ENCODE results near the gene SLC25A26.

The SLC25A26 gene

DNA sequence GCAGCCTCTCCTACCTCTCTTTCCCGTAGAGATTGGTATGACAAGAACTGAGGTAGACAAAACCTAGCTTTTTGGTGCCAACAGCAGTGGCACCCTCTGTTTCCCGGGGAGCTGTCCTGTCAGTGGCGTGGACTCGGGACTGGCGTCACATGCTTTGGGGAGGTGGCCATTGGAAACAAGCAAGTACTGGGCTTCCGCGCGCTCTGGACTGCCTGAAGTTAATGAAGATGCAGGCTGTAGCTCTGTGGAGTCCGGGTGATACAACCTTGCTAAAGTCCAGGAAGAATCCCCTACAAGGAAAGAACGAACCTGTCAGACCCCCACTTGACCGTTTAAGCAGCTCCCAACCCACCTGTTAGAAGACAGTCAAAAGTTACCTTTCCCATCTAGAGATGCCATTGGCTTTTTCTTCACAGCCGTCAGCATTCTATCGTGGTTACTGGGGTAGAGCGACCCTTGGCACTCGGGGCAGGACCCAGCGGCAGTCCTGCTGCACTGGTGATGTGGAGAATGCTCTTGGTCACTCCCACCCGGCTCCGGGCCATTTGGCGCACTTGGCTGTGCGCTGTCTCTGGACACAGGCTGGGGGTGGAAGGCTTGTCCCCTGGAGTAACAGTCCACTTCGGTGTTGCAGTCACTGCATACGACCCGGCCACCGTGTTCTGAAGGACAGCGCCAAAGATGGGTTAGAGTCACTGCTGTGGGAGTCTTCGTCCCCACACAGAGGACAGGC is 159.6 kb downstream of the SLC25A26 start:
- H3K4me3 ChIP-seq (ENCODE audit: low read depth, low read length) = no peak overlapping the region
- no peaks in the 10 kb centered on the region for H3K27me3 ChIP-seq (ENCODE audit: insufficient read depth, low read length)
- peaks cover 14% of the 10 kb centered on the region for H3K4me1 ChIP-seq (ENCODE audit: control insufficient read depth, insufficient read depth, low read length, unreplicated experiment)
- no peak overlapping the region for H2AFZ ChIP-seq (ENCODE audit: low read length, unreplicated experiment)
- H3K79me2 ChIP-seq (ENCODE audit: control insufficient read depth, insufficient read depth, low read length, unreplicated experiment) = no peaks in the 10 kb centered on the region
- H3K36me3 ChIP-seq (ENCODE audit: insufficient read depth, low read length) = peaks cover 36% of the 10 kb centered on the region
- no peak overlapping the region for H3K27ac ChIP-seq (ENCODE audit: low read depth, low read length)

DNA sequence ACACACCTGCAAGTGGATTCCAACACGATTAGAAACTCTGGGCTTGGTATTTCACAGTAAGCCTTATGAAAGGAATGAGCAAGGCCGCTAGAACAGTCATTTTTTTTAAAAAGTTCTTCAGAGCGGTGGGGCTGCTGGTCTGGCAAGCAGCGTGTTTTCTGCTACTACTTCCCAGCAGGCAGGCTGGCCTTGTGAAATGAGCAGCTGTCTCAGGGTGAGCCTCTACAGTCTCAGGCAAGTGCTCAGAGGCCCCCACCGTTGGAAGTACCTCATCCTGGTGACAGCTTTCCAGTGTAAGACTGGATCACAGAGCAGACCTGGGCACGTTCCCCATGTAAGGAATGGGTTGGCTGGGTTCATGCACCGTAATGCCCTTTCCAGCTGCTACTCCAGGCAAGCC is 160.8 kb downstream of the SLC25A26 start:
- no peaks in the 10 kb centered on the region for H3K27me3 ChIP-seq (ENCODE audit: insufficient read depth, low read length)
- no peak overlapping the region for H2AFZ ChIP-seq (ENCODE audit: low read length, unreplicated experiment)
- H3K4me3 ChIP-seq (ENCODE audit: low read depth, low read length) = no peak overlapping the region
- peaks cover 37% of the 10 kb centered on the region; the same call in 1 of the 2 replicates for H3K36me3 ChIP-seq (ENCODE audit: insufficient read depth, low read length)
- H3K4me1 ChIP-seq (ENCODE audit: control insufficient read depth, insufficient read depth, low read length, unreplicated experiment) = peaks cover 8% of the 10 kb centered on the region
- H3K79me2 ChIP-seq (ENCODE audit: control insufficient read depth, insufficient read depth, low read length, unreplicated experiment) = no peaks in the 10 kb centered on the region
- no peak overlapping the region for H3K27ac ChIP-seq (ENCODE audit: low read depth, low read length)

GRCh38 chr3:66382142-66382541 is 161.3 kb downstream of the SLC25A26 start:
- peaks cover 2% of the 10 kb centered on the region for H3K4me1 ChIP-seq (ENCODE audit: control insufficient read depth, insufficient read depth, low read length, unreplicated experiment)
- peaks cover 37% of the 10 kb centered on the region; the same call in 1 of the 2 replicates for H3K36me3 ChIP-seq (ENCODE audit: insufficient read depth, low read length)

GRCh38 chr3:66383023-66383422 is 162.2 kb downstream of the SLC25A26 start:
- Histone ChIP-seq H3K36me3 (ENCODE audit: insufficient read depth, low read length) (peaks cover 32% of the 10 kb centered on the region; the same call in 1 of the 2 replicates), H2AFZ (ENCODE audit: low read length, unreplicated experiment) (no peak overlapping the region), H3K4me1 (ENCODE audit: control insufficient read depth, insufficient read depth, low read length, unreplicated experiment) (no peaks in the 10 kb centered on the region), H3K27ac (ENCODE audit: low read depth, low read length) (no peak overlapping the region), H3K79me2 (ENCODE audit: control insufficient read depth, insufficient read depth, low read length, unreplicated experiment) (no peaks in the 10 kb centered on the region), H3K4me3 (ENCODE audit: low read depth, low read length) (no peak overlapping the region), H3K27me3 (ENCODE audit: insufficient read depth, low read length) (no peaks in the 10 kb centered on the region)

More at GRCh38 chr3:66382142-66382541, 161.3 kb downstream of the SLC25A26 start:
- no peak overlapping the region for H2AFZ ChIP-seq (ENCODE audit: low read length, unreplicated experiment)
- H3K27me3 ChIP-seq (ENCODE audit: insufficient read depth, low read length) = no peaks in the 10 kb centered on the region
- H3K79me2 ChIP-seq (ENCODE audit: control insufficient read depth, insufficient read depth, low read length, unreplicated experiment) = no peaks in the 10 kb centered on the region
- H3K27ac ChIP-seq (ENCODE audit: low read depth, low read length) = no peak overlapping the region
- H3K4me3 ChIP-seq (ENCODE audit: low read depth, low read length) = no peak overlapping the region

- Histone ChIP-seq H3K36me3 (ENCODE audit: insufficient read depth, low read length) (peaks cover 31% of the 10 kb centered on the region; the same call in 1 of the 2 replicates), H3K4me3 (ENCODE audit: low read depth, low read length) (no peak overlapping the region), H3K27me3 (ENCODE audit: insufficient read depth, low read length) (no peaks in the 10 kb centered on the region), H3K79me2 (ENCODE audit: control insufficient read depth, insufficient read depth, low read length, unreplicated experiment) (no peaks in the 10 kb centered on the region), H2AFZ (ENCODE audit: low read length, unreplicated experiment) (no peak overlapping the region), H3K4me1 (ENCODE audit: control insufficient read depth, insufficient read depth, low read length, unreplicated experiment) (no peaks in the 10 kb centered on the region), H3K27ac (ENCODE audit: low read depth, low read length) (no peak overlapping the region)
These were observed 163.4 kb downstream of the SLC25A26 start for GRCh38 chr3:66383998-66384745.

GRCh38 chr3:66385066-66385465 is 164.3 kb downstream of the SLC25A26 start:
- H3K36me3 ChIP-seq (ENCODE audit: insufficient read depth, low read length) = peaks cover 31% of the 10 kb centered on the region; the same call in 1 of the 2 replicates
- no peaks in the 10 kb centered on the region for H3K4me1 ChIP-seq (ENCODE audit: control insufficient read depth, insufficient read depth, low read length, unreplicated experiment)
- no peaks in the 10 kb centered on the region for H3K79me2 ChIP-seq (ENCODE audit: control insufficient read depth, insufficient read depth, low read length, unreplicated experiment)
- H3K4me3 ChIP-seq (ENCODE audit: low read depth, low read length) = no peak overlapping the region
- no peak overlapping the region for H2AFZ ChIP-seq (ENCODE audit: low read length, unreplicated experiment)
- H3K27me3 ChIP-seq (ENCODE audit: insufficient read depth, low read length) = no peaks in the 10 kb centered on the region
- H3K27ac ChIP-seq (ENCODE audit: low read depth, low read length) = no peak overlapping the region

DNA sequence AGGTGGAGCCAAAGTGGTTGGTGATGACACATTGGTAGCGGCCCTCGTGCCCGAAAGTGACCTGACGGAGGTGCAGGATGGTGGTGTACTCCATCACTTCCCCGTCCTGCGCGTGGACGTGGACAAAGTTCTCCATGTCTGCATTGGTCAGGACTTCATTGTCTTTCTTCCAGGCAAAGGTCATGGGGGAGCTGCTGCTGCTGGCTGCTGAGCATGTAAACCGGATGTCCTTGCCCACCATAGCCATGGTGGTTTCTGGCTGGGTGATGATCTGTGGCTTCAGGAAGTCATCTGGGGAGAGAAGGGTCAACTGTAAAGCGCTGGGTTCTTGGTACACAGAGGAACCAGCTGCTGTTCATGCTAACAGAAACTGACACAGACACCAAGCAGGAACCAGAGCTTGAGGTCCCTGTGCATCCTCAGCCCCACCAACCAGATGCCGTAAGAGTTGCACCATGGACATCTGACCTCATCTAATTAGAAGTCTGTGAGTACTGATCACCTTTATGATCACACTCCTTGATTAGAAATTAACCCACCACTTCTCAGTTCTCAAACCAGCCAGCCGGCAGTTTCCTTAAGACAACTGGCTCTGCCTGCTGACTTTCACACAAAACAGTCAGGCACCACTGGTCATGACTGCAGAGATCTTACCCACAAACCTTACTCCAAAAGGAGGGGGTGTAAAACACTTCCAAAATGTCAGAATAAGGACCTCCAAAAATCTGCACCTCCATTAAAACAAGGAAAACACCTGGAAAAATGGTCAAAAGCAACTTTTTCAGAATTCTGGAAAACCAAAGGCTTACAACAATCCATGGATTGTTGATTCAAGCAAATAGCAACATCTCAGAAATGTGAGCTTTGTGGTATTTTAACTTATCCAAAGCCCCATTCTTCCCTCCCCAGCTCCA is 165.5 kb downstream of the SLC25A26 start:
- no peaks in the 10 kb centered on the region for H3K27me3 ChIP-seq (ENCODE audit: insufficient read depth, low read length)
- H3K4me3 ChIP-seq (ENCODE audit: low read depth, low read length) = no peak overlapping the region
- H3K36me3 ChIP-seq (ENCODE audit: insufficient read depth, low read length) = peaks cover 31% of the 10 kb centered on the region; the same call in 1 of the 2 replicates
- no peak overlapping the region for H3K27ac ChIP-seq (ENCODE audit: low read depth, low read length)
- no peaks in the 10 kb centered on the region for H3K79me2 ChIP-seq (ENCODE audit: control insufficient read depth, insufficient read depth, low read length, unreplicated experiment)
- no peaks in the 10 kb centered on the region for H3K4me1 ChIP-seq (ENCODE audit: control insufficient read depth, insufficient read depth, low read length, unreplicated experiment)
- H2AFZ ChIP-seq (ENCODE audit: low read length, unreplicated experiment) = no peak overlapping the region

GRCh38 chr3:66386925-66387650 is 166.3 kb downstream of the SLC25A26 start:
- Histone ChIP-seq H3K4me3 (ENCODE audit: low read depth, low read length) (no peak overlapping the region), H3K79me2 (ENCODE audit: control insufficient read depth, insufficient read depth, low read length, unreplicated experiment) (no peaks in the 10 kb centered on the region), H3K4me1 (ENCODE audit: control insufficient read depth, insufficient read depth, low read length, unreplicated experiment) (no peaks in the 10 kb centered on the region), H3K27ac (ENCODE audit: low read depth, low read length) (no peak overlapping the region), H3K36me3 (ENCODE audit: insufficient read depth, low read length) (peaks cover 28% of the 10 kb centered on the region; the same call in 1 of the 2 replicates), H3K27me3 (ENCODE audit: insufficient read depth, low read length) (no peaks in the 10 kb centered on the region), H2AFZ (ENCODE audit: low read length, unreplicated experiment) (no peak overlapping the region)

DNA sequence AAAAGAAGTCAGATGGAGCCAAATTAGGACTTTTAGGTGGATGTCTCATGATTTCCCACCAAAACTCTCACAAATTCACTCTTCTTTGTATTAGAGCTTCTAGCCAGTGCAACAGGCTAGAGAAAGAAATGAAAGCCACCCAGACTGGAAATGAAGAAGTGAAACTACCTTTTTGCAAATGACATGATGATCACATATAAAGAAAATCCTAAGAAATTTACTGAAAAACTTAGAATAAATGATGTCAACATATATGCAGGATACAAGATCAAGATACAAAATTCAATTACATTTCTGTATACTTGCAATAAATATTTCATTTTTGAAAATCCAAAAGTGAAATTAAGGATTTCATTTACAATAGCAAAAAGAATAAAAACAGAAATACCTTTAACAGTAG is 169.2 kb downstream of the SLC25A26 start:
- Histone ChIP-seq H2AFZ (ENCODE audit: low read length, unreplicated experiment) (no peak overlapping the region), H3K36me3 (ENCODE audit: insufficient read depth, low read length) (peaks cover 8% of the 10 kb centered on the region; the same call in 1 of the 2 replicates), H3K79me2 (ENCODE audit: control insufficient read depth, insufficient read depth, low read length, unreplicated experiment) (no peaks in the 10 kb centered on the region), H3K4me3 (ENCODE audit: low read depth, low read length) (no peak overlapping the region), H3K27ac (ENCODE audit: low read depth, low read length) (no peak overlapping the region), H3K4me1 (ENCODE audit: control insufficient read depth, insufficient read depth, low read length, unreplicated experiment) (peaks cover 21% of the 10 kb centered on the region), H3K27me3 (ENCODE audit: insufficient read depth, low read length) (no peaks in the 10 kb centered on the region)

- Histone ChIP-seq H3K27me3 (ENCODE audit: insufficient read depth, low read length) (no peaks in the 10 kb centered on the region), H2AFZ (ENCODE audit: low read length, unreplicated experiment) (no peak overlapping the region), H3K27ac (ENCODE audit: low read depth, low read length) (no peak overlapping the region), H3K36me3 (ENCODE audit: insufficient read depth, low read length) (no peaks in the 10 kb centered on the region), H3K4me3 (ENCODE audit: low read depth, low read length) (no peak overlapping the region), H3K79me2 (ENCODE audit: control insufficient read depth, insufficient read depth, low read length, unreplicated experiment) (no peaks in the 10 kb centered on the region), H3K4me1 (ENCODE audit: control insufficient read depth, insufficient read depth, low read length, unreplicated experiment) (peaks cover 21% of the 10 kb centered on the region)
These were observed 171.7 kb downstream of the SLC25A26 start for GRCh38 chr3:66392512-66392911.
